Measurements from ENCODE around the gene RBBP8. TPM values are rescaled to one million over a fixed set of nuclear protein-coding genes. Genes with fewer than 3 reads are reported as not detected.
A peak's percentile ranks its signal among the peaks of the same experiment; 100 is the strongest.

The RBBP8 gene
- total and polyA plus RNA-seq, 10 of the 15 experiments (the other 5 are each of a cell fraction or from before 2014, with no cell fraction given) = 46.2 to 82.3 (median 68.7) TPM

GRCh38 chr18:22981274-22982133, 48.4 kb downstream of the RBBP8 start:
- no peaks in the 10 kb centered on the region for H3K27me3 ChIP-seq (replicated peaks in 1 of 2; ENCODE audit: control insufficient read depth in 2 of 2, insufficient read depth in 2 of 2, low read length in 1 of 2)
- no peak overlapping the region for H3K9ac ChIP-seq (ENCODE audit: control insufficient read depth, insufficient read depth, low read length)
- no peaks in the 10 kb centered on the region for H3K4me1 ChIP-seq (ENCODE audit: control insufficient read depth, insufficient read depth, low read length)
- ChIA-PET POLR2A (interaction anchor here (0.5 to 1.0 kb wide), 2 partner anchors 25 to 167 kb away, joined by 3 to 4 read pairs; no protein-coding TSS in a partner anchor), RAD21 (ENCODE audit: unreplicated experiment) (interaction anchor here (0.7 to 2.9 kb wide), 7 partner anchors 48 to 430 kb away, joined by 3 to 52 read pairs (median 3); partner anchors contain the start of gene RBBP8), CTCF (interaction anchor here (0.6 to 5.0 kb wide), 13 partner anchors 10 to 430 kb away, joined by 3 to 103 read pairs (median 7); partner anchors contain the start of gene RBBP8), SMC1A (ENCODE audit: uncharacterized antibody, unreplicated experiment) (interaction anchor here (0.6 to 4.5 kb wide), 11 partner anchors 10 to 181 kb away, joined by 3 to 74 read pairs (median 4); partner anchors contain the start of gene RBBP8)
- TF ChIP-seq, protein P1, sequence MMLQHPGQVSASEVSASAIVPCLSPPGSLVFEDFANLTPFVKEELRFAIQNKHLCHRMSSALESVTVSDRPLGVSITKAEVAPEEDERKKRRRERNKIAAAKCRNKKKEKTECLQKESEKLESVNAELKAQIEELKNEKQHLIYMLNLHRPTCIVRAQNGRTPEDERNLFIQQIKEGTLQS (IDR thresholded peaks at IDR 0.05; ENCODE audit: borderline replicate concordance, extremely low read depth, low read depth, low read length) = no peak
- TF ChIP-seq MEF2B (IDR thresholded peaks at IDR 0.05; ENCODE audit: partially characterized antibody, poor library complexity, severe bottlenecking) (peak; percentile 76), MTA2 (IDR thresholded peaks at IDR 0.05; ENCODE audit: low read depth) (peak; percentile 46; the same call in 1 of the 2 replicates), ATF7 (IDR thresholded peaks at IDR 0.05; ENCODE audit: low read depth) (peak; percentile 39; the same call in 1 of the 2 replicates), MEF2A (IDR thresholded peaks at IDR 0.05; ENCODE audit: insufficient read depth, low read depth, low read length) (0 out of 2 replicates have a peak, but pooled peaks have one; percentile 29), SPI1 (IDR thresholded peaks at IDR 0.05; ENCODE audit: borderline replicate concordance, insufficient read depth, low read depth, low read length) (peak; percentile 28; the same call in 1 of the 2 replicates), KLF5 (IDR thresholded peaks at IDR 0.05; ENCODE audit: partially characterized antibody) (no peak)
- H3K4me2 ChIP-seq (ENCODE audit: control insufficient read depth, insufficient read depth) = no peak overlapping the region
- H2AFZ ChIP-seq (ENCODE audit: control insufficient read depth, low read depth, low read length) = no peak overlapping the region
- BruUV-seq (replicated peaks) = no TSS peak
- intact Hi-C loops (cut with micrococcal nuclease; ENCODE audit: unreplicated experiment) = loop anchor here (10.0 kb wide), 1 partner anchor 63 kb away; no protein-coding TSS in a partner anchor
- H3K79me2 ChIP-seq (ENCODE audit: control insufficient read depth, insufficient read depth, low read length) = no peaks in the 10 kb centered on the region
- WGBS (ENCODE audit: insufficient coverage, insufficient replicate concordance, low lambda C conversion rate, missing lambda C conversion rate) = 71% methylated on average over 6 of the region's 6 CpGs
- FAIRE-seq (no peak), ATAC-seq (peak; percentile 20), DNase-seq (ENCODE audit: low read depth, low spot score) (no peak)
- in situ Hi-C loops (cut with MboI) = loop anchor here (5.0 kb wide), 1 partner anchor 179 kb away; no protein-coding TSS in a partner anchor
- H4K20me1 ChIP-seq (ENCODE audit: control insufficient read depth, insufficient read depth) = no peaks in the 10 kb centered on the region
- no peak overlapping the region for H3K4me3 ChIP-seq
- no peaks in the 10 kb centered on the region for H3K9me3 ChIP-seq (replicated peaks; ENCODE audit: control insufficient read depth, insufficient read depth, low read length)
- H3K36me3 ChIP-seq (ENCODE audit: control insufficient read depth in 2 of 2, insufficient read depth in 2 of 2, low read length in 1 of 2) = peaks cover 1 to 3% of the 10 kb centered on the region in 2 experiments; a peak in 3 of 4 replicates
- H3K27ac ChIP-seq (ENCODE audit: control insufficient read depth, insufficient read depth) = no peak overlapping the region
